GM21717 (cell line): ENCODE measurements around the gene ITSN1.
"Not testable (repeated sequence)": the region's sequence is repeated elsewhere in the genome, so short reads cannot be mapped to it uniquely, and the experiment has no call there.

Experiments
- ATAC-seq: cut with Tn5 transposase; IDR thresholded peaks from one replicate; pipeline ENCODE4 v1.9.1; 2021; ENCODE audit warnings: mild to moderate bottlenecking, moderate library complexity; ENCODE audit not compliant: unreplicated experiment

ITSN1 gene

DNA sequence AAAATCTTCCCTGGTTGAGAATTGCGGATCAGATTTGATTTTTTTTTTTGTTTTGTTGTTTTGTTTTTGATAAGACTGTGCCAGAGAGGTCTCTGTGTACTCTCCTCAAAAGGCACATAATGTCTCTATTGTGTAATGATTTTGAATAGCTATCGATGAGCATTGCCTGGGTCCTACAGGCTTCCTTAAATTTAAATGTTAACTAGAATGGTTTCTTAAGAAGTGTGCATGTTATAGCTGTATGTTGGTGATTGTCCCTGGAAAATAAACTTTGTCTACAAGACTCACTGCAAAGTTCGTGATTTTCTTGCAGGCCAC, 121.2 kb downstream of the ITSN1 start:
- no peak for ATAC-seq

DNA sequence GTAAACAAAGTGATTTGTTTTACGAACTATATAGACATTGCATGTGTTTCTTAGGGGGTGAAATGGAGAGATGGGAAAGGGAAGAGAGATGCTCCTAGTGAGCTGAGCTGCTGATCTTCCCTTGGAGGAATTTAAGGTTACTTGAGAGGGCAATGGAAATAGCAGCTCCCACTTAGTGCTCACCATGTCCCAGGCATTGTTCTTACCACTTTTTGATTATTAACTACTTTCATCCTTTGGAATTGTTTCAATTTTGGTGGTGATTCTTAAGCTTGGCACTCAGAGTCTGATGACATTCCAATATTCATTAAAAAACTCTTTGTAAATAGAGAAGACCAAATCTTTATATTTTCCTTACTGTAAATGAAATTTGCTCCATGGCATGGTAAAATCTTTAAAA, 124.9 kb downstream of the ITSN1 start:
- no peak for ATAC-seq

DNA sequence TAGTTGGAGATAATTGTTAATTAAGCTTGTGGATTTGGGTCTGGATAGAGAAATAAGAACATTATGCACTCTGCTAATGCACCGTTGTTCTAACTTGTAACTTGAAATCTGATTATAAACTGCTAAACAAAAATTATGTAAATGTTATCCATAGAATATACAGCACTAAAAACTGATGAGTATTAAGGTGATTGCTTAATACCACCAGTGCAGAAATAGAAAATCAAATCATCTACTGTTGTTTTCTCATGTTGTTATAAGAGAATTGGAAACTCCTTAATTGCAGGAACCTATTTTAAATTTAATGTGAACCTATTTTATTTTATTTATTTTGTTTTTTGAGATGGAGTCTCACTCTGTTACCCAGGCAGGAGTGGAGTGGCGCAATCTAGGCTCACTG, 125.7 kb downstream of the ITSN1 start:
- no peak for ATAC-seq

DNA sequence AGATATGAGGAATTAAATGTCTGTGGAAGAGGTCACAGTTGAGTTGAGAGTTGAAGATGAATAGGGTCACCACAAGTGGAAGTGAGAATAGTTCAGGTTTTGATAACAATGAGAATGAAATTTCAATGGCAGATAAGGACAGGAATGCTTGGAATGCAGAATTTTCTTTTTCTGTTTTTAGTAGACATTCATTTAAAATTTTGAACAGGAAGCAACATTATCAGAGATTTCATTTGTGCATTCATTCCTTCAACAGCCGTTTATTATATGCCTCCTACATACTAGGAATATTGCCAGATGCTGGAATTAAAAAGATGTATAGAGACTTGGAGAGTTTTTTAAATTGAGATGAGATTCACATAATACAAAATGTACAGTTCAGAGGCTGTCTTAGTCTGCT, 126.8 kb downstream of the ITSN1 start:
- no peak for ATAC-seq

DNA sequence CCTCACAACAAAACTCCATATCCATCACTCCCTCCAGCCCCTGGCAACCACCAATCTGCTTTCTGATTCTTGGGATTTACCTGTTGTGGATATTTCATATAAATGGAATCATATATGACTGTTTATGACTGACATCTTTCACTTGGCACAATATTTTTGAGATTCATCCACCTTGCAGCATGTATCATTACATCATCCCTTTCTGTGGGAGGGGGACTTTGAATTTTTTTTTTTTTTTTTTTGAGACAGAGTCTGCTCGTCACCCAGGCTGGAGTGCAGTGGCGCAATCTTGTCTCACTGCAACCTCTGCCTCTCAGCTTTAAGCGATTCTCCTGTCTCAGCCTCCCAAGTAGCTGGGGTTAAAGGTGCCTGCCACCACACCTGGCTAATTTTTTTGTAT, 128.2 kb downstream of the ITSN1 start:
- no peak for ATAC-seq

DNA sequence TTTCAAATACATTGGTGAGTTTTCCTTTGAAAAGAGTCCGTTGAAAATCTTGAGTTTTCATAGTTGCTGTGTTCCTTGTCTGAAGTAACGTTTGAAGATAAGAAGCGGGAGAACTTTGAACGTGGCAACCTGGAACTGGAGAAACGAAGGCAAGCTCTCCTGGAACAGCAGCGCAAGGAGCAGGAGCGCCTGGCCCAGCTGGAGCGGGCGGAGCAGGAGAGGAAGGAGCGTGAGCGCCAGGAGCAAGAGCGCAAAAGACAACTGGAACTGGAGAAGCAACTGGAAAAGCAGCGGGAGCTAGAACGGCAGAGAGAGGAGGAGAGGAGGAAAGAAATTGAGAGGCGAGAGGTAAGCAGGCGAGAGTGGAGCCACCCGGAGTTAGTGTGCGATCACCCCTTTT, 129.7 kb downstream of the ITSN1 start:
- ATAC-seq: no peak

DNA sequence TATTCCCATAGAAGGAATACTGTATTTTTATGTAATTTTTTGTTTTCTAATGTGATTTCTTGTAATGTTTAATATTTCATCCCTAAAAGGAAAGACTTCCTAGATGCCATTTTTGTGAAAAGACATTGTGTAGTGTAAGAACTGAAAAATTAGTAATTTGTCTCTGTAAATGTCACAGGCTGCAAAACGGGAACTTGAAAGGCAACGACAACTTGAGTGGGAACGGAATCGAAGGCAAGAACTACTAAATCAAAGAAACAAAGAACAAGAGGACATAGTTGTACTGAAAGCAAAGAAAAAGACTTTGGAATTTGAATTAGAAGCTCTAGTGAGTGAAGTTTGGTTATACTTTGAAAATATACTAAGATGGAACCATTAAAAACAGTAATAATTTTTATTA, 132.2 kb downstream of the ITSN1 start:
- ATAC-seq: no peak

DNA sequence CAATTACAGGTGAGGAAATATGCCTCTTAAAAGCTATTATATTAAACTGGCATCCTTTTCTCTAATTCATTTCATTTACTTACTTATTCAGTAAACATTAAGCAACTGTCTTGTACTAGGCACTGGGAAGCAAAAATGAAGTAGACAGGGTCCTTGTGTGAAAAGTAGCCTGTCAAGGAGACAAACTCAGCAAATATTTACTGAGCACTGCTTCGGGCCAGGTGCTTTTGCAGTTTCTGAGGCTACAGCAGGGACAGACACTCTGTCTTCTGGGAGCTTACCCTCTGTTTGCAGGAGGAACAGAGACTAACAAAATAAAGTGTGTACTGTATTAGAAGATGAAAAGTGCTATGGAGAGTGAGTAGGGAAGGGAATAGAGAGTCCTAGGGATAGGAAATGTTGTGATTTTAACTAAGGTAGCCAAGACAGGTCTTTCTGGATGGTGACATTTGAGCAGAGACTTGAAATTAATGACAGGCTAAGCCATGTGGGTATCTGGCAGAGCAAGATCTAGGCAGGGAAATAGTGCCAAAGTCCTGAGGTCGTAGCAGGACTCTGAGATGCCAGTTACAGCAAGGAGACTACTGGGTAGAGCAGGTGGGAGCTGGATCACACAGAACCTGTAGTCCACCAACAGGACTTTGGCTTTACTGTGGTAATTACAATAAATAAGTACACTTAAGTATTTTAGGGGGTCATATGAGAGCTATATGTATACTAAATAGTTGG, 133.0 kb downstream of the ITSN1 start:
- ATAC-seq: no peak

DNA sequence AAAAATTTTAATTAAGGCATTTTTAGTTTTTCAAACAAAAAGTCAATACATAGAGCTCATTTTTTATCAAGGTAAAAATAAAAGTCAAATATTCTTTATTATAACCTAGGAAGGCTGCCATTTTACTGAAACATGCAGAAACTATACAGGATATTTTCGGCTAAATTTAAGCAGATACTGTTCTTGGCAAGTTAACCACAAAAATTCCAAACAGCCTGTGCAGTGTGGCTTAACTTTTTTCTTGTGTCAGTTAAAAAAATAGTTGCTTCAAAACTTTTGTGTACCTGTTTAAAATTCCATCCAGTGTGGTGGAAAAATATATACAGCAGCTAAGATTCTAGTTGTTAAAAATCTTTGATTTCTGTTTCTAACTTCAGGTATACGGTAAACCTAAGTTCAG, 138.3 kb downstream of the ITSN1 start:
- ATAC-seq: no peak

DNA sequence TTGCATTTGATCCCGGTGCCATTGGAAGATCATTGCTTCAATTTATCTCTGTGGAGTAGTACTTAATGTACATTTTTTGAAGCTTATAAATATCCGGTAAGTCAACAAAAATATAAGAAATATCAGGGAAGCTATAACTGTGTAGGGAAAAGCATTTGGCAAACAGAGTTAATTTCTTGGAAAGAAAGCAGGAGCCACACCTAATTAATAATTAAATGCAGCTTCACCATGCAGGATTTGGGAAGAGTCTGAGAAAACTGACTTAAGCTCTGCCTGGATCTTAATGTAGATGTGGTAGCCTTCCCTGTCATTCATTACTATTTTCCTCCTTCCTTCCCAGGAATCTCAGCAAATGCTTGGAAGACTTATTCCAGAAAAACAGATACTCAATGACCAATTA, 138.8 kb downstream of the ITSN1 start:
- no peak for ATAC-seq

DNA sequence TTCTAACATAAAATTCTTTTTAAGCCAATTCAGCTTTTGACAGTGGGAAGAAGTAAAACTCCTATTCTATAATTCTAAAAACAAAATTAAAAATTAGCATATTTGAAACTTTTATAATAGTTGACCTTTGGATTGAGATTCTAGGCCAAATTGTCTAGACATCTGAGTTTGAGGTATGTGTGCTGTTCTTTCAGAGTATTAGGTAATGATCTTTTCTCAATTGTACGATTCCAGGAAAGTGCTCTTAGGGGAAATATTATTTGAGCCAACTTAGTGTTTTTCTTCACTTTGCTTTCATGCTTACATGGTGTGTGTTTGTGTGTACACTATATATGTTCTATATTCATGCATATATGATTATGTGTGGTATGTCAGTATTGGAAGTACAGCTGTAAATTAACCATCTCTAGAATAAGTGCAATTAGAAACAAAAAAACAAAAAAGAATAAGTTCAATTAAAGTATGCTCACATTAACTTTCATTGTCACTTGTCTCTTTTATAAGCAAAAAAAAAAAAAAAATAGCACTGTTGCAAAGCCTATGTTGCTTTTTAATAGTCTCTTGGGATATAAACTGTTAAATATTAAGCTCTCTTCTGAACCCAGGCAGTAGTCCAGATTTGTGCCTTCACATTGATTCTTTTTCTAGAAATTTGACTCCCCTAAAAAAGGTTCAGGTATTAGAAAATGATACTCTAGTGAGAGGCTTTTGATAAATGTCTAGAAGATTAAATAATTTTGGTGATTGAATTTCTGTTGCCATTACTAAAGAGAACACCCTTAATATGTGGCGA, 141.1 kb downstream of the ITSN1 start:
- no peak for ATAC-seq

DNA sequence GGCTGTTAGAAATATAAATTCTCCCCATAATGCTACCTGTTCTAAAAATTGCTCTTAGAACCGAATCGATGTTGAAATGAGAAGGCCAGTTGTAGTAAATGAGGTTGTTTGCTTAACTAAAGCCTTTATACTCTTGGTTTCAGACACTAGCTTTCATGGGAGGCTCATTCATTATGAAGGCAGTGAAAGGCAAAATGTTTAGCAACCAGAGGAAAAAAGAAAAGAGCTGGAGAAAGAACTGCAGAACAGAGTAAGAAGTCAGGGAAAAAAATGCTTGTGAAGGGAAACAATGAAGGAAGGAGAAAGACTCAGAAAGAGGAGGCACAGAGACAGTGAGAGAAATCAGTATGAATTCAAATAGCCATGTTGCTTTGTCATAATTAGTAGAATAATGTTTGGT, 145.1 kb downstream of the ITSN1 start:
- no peak for ATAC-seq

DNA sequence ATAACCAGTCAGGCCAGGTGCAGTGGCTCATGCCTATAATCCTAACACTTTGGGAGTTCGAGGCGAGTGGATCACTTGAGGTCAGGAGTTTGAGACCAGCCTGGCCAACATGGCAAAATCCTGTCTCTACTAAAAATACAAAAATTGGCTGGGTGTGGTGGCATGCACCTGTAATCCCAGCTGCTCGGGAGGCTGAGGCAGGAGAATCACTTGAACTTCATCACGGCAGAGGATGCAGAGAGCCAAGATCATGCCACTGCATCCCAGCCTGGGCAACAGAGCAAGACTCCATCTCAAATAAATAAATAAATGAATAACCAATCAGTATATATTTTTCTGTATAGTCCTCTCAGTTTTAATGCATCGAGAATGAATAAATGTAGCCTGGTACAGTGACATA, 146.1 kb downstream of the ITSN1 start:
- ATAC-seq: not testable (repeated sequence)

DNA sequence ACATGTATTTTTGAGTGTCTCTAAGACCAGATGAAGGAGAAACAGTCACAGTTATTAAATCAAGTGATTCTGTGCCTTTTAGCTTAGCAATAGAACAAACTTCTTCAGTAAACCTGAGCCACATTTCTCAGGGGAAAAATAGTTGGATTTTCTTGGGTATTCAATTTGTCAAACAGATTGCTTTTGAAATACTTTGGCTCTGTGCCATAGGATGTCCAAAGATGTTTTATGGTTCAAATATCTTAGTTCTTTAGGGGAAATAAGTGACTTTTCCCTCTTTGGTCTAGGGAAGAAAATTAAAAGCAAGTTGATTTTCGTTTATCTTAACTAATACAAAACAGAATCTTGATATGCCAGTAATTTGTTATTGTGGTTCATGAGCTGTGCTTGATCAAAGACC, 147.4 kb downstream of the ITSN1 start:
- ATAC-seq: no peak

DNA sequence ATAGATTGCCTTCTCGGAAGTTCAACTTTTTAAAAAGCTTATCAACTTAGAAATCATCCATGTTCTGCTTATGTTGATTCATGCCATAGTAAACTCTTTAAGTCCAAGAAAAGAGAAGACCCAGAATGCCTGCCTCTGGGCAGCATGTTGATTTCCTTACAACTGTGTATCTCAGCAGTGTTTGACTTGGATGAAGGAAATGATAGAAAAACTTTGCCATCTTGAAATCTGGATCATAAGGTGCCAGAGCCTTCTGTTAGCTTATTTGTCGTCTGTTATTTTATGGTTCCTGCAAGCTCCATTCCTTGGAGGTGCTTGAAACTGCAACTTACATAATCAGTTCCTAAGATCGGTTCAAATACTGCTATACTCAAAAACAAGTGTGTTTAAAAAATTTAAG, 148.8 kb downstream of the ITSN1 start:
- ATAC-seq: no peak

DNA sequence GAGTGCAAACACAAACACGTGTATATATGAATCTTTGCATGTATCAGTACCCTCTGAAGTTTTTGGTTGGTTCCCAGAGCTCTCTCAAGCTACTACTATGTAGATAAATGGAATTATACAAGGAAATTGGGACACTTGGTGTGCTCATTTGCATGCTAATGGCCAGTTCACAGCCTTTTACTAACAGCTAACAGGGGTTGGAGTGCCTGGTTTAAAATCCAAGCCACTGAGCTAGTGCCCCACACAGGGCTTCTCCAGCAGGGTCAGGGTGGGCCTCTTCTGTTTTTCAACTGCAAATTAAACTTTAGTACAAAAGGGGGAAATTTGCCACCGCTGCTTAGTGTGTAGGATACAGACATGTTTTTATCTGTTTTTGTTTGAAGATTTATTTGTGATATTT, 152.3 kb downstream of the ITSN1 start:
- ATAC-seq: no peak

DNA sequence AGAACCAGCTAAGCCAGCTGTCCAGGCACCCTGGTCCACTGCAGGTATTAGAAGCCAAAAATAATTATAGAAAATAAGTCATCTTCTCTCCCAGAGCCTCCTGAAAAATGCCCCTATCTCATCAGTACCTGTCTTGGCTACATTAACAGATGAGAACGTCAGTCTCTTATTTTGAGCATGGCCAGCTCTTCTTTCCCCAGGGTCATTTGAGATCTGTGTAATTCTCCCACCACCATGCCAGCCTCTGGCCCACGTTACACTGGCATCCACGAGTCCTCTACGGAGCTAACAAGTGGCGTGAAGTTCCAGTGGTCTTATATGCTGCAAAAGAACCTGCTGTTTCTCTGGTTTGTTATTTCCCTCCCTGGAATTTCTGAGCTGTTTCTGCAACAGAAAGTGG, 155.3 kb downstream of the ITSN1 start:
- ATAC-seq: no peak

DNA sequence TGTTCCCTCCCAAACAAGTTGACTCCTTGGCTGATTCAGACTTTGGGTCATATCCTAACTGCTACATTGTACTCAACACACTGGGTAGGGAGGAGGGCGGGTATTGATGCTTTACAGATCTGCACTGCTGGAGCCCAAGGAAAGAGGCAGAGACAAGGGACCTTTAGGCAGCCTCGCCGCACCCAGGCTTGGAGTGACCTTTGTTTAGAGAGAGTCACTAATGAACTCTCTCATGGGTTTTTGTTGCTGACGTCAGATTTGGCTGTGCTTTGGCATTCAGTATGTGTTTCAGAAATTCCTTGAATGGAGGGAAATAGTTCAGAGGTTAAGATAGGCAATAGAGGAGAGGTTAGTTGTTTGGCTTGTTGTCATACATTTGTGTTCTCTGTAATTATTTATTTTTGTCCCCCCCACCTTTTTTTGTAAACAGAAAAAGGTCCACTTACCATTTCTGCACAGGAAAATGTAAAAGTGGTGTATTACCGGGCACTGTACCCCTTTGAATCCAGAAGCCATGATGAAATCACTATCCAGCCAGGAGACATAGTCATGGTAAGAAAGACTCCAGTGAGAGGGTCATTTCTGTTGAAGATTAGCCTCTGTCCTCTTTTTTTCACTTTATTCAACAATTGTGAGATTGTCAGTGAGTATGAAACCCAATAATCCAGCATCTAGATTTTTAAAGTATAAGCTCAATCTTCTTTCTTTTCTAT, 157.2 kb downstream of the ITSN1 start:
- no peak for ATAC-seq

DNA sequence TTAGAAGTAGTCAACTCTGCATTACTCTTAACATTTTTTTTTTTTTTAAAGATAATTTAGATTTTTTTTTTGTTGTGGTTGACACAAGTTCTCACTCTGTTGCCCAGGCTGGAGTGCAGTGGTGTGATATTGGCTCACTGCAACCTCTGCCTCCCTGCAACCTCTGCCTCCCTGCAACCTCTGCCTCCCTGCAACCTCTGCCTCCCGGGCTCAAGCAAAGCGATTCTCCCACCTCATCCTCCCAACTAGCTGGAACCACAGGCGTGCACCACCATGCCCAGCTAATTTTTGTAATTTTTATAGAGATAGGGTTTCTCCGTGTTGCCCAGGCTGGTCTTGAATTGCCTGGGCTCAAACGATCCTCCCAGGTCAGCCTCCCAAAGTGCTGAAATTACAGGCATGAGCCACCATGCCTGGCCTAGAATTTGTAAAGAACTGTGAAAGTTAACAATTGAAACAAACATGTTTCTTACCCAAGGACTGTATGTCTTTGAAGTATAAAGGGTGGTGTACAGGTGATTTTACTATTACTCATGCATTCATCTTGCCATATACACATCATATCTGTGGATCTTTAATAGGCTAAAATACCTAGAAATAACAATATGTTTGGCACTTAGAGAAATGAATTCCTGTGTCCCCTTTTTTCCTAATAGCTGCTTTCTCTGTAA, 158.6 kb downstream of the ITSN1 start:
- no peak for ATAC-seq

DNA sequence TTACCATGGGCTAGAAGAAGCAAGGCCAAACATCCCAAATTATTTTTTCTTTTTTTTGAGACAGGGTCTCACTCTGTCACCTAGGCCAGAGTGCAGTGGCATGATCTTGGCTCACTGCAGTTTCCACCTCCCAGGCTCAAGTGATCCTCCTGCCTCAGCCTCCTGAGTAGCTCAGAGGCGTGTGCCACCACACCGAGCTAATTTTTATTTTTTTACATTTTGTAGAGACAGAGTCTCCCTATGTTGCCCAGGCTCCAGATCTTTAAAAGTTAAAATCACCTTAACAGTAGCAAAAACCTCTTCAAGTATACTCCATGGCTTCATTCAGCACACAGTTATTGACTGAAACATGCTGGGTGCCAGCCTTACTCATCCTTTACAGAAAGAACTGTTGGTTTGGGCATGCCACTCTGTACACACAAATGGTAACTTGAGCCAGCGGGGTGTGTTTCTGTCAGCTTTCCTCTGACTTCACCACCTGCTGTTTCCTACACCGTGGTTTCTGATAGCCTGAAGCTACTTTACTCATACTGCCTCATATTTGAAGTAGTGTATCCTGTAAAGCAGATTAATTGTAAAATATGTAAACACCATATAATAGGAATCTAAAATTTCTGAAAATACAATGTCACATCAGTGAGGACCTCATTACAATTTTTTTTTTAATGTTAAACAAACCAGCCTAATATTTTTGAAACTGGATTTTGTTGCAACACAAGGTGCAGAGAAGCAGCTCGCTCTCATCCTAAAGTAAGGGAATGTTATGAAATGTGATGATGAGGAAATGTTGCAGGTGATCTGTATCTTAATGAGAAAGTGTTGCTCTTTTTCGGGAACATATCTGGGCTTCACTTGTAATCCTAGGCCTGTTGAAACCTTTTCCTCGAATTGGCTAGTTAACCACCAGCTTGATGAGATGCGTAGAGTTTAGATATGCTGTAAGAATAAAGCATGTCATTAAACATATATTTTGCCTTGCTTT, 159.4 kb downstream of the ITSN1 start:
- no peak for ATAC-seq
